ENCODE measurements around the gene FIGN. TPM values are rescaled to one million over a fixed set of nuclear protein-coding genes. Genes with fewer than 3 reads are reported as not detected.

FIGN gene
- total RNA-seq, 2 donors from 2014 or later = 8.9 to 9.8 TPM

DNA sequence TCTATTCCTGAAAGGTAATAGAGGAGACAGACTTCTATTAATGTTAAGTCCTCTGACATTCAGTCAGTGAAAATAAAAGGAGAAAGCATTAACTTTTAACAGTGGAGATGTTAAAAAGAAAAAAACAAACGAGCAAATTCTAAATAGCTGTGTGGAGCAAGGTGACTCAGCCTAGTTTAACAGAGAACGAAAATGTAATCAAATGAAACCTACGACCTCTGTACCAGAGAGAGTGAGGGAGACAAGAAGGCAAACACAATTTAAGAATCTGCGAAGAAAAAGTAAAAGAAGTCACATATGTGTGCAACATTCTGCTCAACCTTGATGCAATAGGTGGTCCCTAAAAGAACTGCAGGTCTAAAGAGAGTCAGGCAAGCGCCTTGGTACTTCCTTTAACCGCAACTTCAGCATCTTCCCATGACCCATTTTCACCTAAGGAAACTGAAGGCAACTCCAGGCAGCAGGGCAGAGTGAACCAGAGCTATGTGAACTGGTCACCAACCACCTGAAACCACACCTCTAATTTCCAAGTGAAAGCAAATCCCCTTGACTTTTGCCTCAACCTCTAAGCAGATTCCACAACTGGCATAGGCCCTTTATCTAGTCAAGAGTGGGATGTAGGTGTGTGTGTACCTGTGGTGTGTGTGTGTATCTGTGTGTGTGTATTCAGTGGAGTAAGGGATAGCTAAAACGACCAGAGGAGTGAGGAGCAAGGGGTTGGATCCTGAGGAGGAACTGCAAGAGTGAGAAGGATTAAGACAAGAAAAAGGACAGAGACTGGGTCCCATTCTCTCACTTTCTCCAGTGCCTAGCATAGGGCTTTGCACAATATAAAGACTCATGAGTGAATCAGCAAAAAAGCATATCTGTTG lies 43.0 kb downstream of the FIGN start:
- H3K27me3 ChIP-seq = no peaks in the 10 kb centered on the region

DNA sequence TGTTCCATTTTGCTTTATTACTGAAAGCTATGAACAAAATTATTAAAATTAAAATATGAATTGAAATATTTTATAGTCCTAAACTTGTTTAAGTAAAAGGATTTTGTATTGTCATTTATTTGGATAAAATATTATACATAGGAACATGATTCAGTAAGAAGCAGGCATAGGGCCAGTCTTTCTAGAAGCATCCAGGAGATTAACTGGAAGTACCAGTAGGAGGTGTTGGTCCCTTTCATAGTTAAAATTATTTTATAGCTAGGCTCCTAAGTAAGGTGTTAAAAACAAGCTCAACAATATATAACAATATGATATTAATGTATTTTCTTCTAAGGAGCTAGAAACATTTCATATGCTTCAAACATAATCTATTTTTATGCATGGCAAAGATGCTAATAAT lies 43.7 kb downstream of the FIGN start:
- H3K4me3 ChIP-seq = no peak overlapping the region
- H3K36me3 ChIP-seq = no peaks in the 10 kb centered on the region
- no peaks in the 10 kb centered on the region for H3K27me3 ChIP-seq
- no peaks in the 10 kb centered on the region for H3K9me3 ChIP-seq
- no peak for DNase-seq (ENCODE audit: low spot score)
- H3K27ac ChIP-seq = peak overlapping the region; percentile 50 to 68
- TF ChIP-seq, protein P1, sequence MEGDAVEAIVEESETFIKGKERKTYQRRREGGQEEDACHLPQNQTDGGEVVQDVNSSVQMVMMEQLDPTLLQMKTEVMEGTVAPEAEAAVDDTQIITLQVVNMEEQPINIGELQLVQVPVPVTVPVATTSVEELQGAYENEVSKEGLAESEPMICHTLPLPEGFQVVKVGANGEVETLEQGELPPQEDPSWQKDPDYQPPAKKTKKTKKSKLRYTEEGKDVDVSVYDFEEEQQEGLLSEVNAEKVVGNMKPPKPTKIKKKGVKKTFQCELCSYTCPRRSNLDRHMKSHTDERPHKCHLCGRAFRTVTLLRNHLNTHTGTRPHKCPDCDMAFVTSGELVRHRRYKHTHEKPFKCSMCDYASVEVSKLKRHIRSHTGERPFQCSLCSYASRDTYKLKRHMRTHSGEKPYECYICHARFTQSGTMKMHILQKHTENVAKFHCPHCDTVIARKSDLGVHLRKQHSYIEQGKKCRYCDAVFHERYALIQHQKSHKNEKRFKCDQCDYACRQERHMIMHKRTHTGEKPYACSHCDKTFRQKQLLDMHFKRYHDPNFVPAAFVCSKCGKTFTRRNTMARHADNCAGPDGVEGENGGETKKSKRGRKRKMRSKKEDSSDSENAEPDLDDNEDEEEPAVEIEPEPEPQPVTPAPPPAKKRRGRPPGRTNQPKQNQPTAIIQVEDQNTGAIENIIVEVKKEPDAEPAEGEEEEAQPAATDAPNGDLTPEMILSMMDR (IDR thresholded peaks at IDR 0.05) = no peak
- H3K4me1 ChIP-seq = peaks cover 0 to 35% of the 10 kb centered on the region in 2 donors

More for the DNA sequence above, 43.0 kb downstream of the FIGN start:
- TF ChIP-seq, protein P1 (IDR thresholded peaks at IDR 0.05) = no peak
- H3K4me1 ChIP-seq = peaks cover 0 to 32% of the 10 kb centered on the region in 2 donors
- no peaks in the 10 kb centered on the region for H3K36me3 ChIP-seq
- peak overlapping the region; percentile 25 to 68 for H3K27ac ChIP-seq
- no peak overlapping the region for H3K4me3 ChIP-seq
- no peaks in the 10 kb centered on the region for H3K9me3 ChIP-seq
- no peak for DNase-seq (ENCODE audit: low spot score)

DNA sequence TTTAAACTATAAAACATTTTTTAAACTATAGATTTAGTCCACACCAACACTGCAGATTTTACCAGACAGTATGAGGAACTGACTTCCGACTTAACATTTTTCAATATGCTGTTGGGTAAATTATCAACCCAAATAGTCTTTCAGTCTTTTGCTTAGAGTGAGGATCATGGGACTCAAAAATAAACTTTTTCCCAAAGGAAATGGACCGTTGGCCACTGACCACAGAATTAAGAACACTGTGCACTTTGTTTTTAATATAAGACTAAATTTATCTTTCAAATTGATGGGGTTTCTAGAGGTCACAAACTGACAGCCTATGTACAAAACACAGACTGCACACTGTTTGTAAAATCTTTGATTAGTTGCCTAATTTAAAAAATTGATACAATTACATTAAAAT lies 44.9 kb downstream of the FIGN start:
- Histone ChIP-seq H3K27me3 (no peaks in the 10 kb centered on the region), H3K9me3 (no peaks in the 10 kb centered on the region), H3K4me1 (peaks cover 0 to 39% of the 10 kb centered on the region in 2 donors), H3K4me3 (no peak overlapping the region), H3K27ac (peak overlapping the region; percentile 50 to 68), H3K36me3 (no peaks in the 10 kb centered on the region)
- DNase-seq (ENCODE audit: low spot score) = no peak
- TF ChIP-seq, protein P1 (IDR thresholded peaks at IDR 0.05) = no peak

DNA sequence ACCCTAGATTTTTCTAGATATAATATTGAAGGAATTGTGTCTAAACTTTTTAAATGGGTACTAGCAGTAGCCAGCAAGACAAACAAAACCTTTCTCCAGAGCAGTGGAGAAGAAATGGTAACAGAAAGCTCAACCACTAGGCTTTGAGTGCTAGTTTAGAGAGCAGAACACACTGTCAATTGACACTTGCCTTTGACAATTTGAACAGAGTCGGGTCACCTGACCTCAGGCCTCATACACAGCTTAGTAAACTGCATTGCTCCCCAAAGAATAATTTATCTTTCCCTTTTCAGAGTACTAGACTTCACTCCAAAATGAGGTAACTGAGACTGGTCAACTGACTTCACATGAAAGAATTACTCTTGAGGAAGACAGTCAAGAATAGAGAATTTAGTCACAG lies 48.6 kb downstream of the FIGN start:
- no peak for DNase-seq (ENCODE audit: low spot score)
- Histone ChIP-seq H3K9me3 (no peaks in the 10 kb centered on the region), H3K36me3 (no peaks in the 10 kb centered on the region), H3K4me3 (no peak overlapping the region), H3K4me1 (peaks cover 0 to 36% of the 10 kb centered on the region in 2 donors), H3K27me3 (no peaks in the 10 kb centered on the region), H3K27ac (no peak overlapping the region)
- TF ChIP-seq, protein P1 (IDR thresholded peaks at IDR 0.05) = no peak

DNA sequence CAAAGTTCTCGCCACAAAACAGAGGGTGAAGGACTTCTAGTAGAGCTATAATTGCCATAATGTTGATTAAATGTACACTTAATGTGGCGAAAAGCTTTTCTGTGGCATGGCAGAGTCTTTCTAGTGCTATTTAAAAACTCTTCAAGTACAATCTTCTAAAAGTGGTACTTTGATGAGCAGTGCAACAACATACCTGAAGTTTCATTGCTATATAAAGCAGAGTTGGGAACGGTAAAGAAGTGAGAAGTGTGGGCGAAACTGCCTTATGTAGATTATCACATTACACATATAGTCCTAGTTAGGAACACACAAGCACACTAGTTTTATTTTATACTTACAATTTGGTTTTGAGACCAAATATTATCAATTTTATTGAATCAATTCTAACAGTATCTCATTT lies 49.5 kb downstream of the FIGN start:
- H3K4me1 ChIP-seq = peaks cover 0 to 31% of the 10 kb centered on the region in 2 donors
- H3K4me3 ChIP-seq = no peak overlapping the region
- no peak for DNase-seq (ENCODE audit: low spot score)
- no peak overlapping the region for H3K27ac ChIP-seq
- TF ChIP-seq, protein P1 (IDR thresholded peaks at IDR 0.05) = no peak
- no peaks in the 10 kb centered on the region for H3K27me3 ChIP-seq
- no peaks in the 10 kb centered on the region for H3K9me3 ChIP-seq
- no peaks in the 10 kb centered on the region for H3K36me3 ChIP-seq
